MM.1S (cell line): Measurements from ENCODE around the gene ALG14.

ENCODE experiments used
- DNase-seq: peaks from one replicate; pipeline ENCODE4 v3.0.0-alpha.2; 2015
- H2AFZ ChIP-seq: fragments of 300-600 bp; sonication (generic); 2 replicates; pipeline ENCODE4 v1.6.0; 2016; ENCODE audit warnings: antibody characterized with exemption, low read length
- H3F3A ChIP-seq: fragments of 300-600 bp; sonication (generic); 2 replicates; pipeline ENCODE4 v1.6.1; 2016; ENCODE audit warnings: mild to moderate bottlenecking, antibody characterized with exemption, low read length, moderate library complexity, mixed read lengths; ENCODE audit not compliant: insufficient read depth
- H3K27ac ChIP-seq: fragments of 300-600 bp; sonication (generic); 2 replicates; pipeline ENCODE4 v1.5.1; 2016; ENCODE audit warnings: mild to moderate bottlenecking, low read length
- H3K27me3 ChIP-seq: fragments of 300-600 bp; sonication (generic); replicated peaks from 2 replicates; pipeline ENCODE4 v1.6.0; 2016; ENCODE audit warnings: low read length; ENCODE audit not compliant: insufficient read depth
- H3K36me3 ChIP-seq: fragments of 300-600 bp; sonication (generic); replicated peaks from 2 replicates; pipeline ENCODE4 v1.6.1; 2016; ENCODE audit warnings: mild to moderate bottlenecking, low read length, mixed read lengths; ENCODE audit not compliant: insufficient read depth
- H3K4me1 ChIP-seq: fragments of 300-600 bp; sonication (generic); 2 replicates; pipeline ENCODE4 v1.6.1; 2016; ENCODE audit warnings: low read length, mixed read lengths
- H3K4me2 ChIP-seq: fragments of 300-600 bp; sonication (generic); 2 replicates; pipeline ENCODE4 v1.6.0; 2016; ENCODE audit warnings: low read depth, low read length
- H3K4me3 ChIP-seq: fragments of 300-600 bp; sonication (generic); 2 replicates; pipeline ENCODE4 v1.5.1; 2016; ENCODE audit warnings: low read length, mixed read lengths
- H3K79me2 ChIP-seq: fragments of 300-600 bp; sonication (generic); 2 replicates; pipeline ENCODE4 v1.6.1; 2016; ENCODE audit warnings: mixed run types, low read length, mixed read lengths
- H3K9ac ChIP-seq: fragments of 300-600 bp; sonication (generic); 2 replicates; pipeline ENCODE4 v1.6.1; 2016; ENCODE audit warnings: low read length, mixed read lengths
- H3K9me2 ChIP-seq: fragments of 300-600 bp; sonication (generic); replicated peaks from 2 replicates; pipeline ENCODE4 v1.6.1; 2016; ENCODE audit warnings: mild to moderate bottlenecking, low read length, mixed read lengths; ENCODE audit not compliant: insufficient read depth
- H3K9me3 ChIP-seq: fragments of 300-600 bp; sonication (generic); replicated peaks from 2 replicates; pipeline ENCODE4 v1.6.1; 2016; ENCODE audit warnings: mild to moderate bottlenecking, low read length, mixed read lengths; ENCODE audit not compliant: insufficient read depth
- H4K20me1 ChIP-seq: fragments of 300-600 bp; sonication (generic); 2 replicates; pipeline ENCODE4 v1.6.1; 2016; ENCODE audit warnings: mild to moderate bottlenecking, low read length, moderate library complexity, mixed read lengths; ENCODE audit not compliant: insufficient read depth
- CTCF ChIP-seq: fragments of 300-600 bp; sonication (generic); IDR thresholded peaks from 2 replicates; pipeline ENCODE4 v1.5.1; 2016; ENCODE audit warnings: antibody characterized with exemption, low read length, mixed read lengths
- EZH2 ChIP-seq: fragments of 300-600 bp; sonication (generic); optimal IDR thresholded peaks from 2 replicates; pipeline ENCODE3; 2017; ENCODE audit warnings: low read depth, mild to moderate bottlenecking, antibody characterized with exemption, low read length, mixed read lengths
- EZH2phosphoT487 ChIP-seq: fragments of 300-600 bp; sonication (generic); IDR thresholded peaks from 2 replicates; pipeline ENCODE4 v1.6.1; 2018; ENCODE audit warnings: antibody characterized with exemption, low read length

ALG14 gene

GRCh38 chr1:95012389-95012788 is 60.4 kb downstream of the ALG14 start:
- H3K4me1 ChIP-seq: no peaks in the 10 kb centered on the region
- no peaks in the 10 kb centered on the region for H3K27me3 ChIP-seq
- no peak overlapping the region for H3K4me3 ChIP-seq
- H3K36me3 ChIP-seq: no peaks in the 10 kb centered on the region
- DNase-seq: no peak
- H4K20me1 ChIP-seq: no peaks in the 10 kb centered on the region
- no peaks in the 10 kb centered on the region for H3K9me2 ChIP-seq
- no peaks in the 10 kb centered on the region for H3F3A ChIP-seq
- H3K79me2 ChIP-seq: no peaks in the 10 kb centered on the region
- no peaks in the 10 kb centered on the region for H3K9me3 ChIP-seq
- H3K27ac ChIP-seq: no peak overlapping the region
- TF ChIP-seq EZH2phosphoT487: no peak
- TF ChIP-seq EZH2: no peak
- TF ChIP-seq CTCF: no peak
- H3K4me2 ChIP-seq: no peak overlapping the region
- H3K9ac ChIP-seq: no peak overlapping the region
- H2AFZ ChIP-seq: no peak overlapping the region

- H4K20me1 ChIP-seq: no peaks in the 10 kb centered on the region
- H3K4me1 ChIP-seq: no peaks in the 10 kb centered on the region
- H3K27ac ChIP-seq: no peak overlapping the region
- no peaks in the 10 kb centered on the region for H3F3A ChIP-seq
- TF ChIP-seq CTCF: no peak
- no peak for TF ChIP-seq EZH2
- no peak overlapping the region for H3K4me2 ChIP-seq
- H3K36me3 ChIP-seq: no peaks in the 10 kb centered on the region
- no peak overlapping the region for H3K9ac ChIP-seq
- H3K9me2 ChIP-seq: no peaks in the 10 kb centered on the region
- no peak for DNase-seq
- H2AFZ ChIP-seq: no peak overlapping the region
- no peaks in the 10 kb centered on the region for H3K9me3 ChIP-seq
- H3K79me2 ChIP-seq: no peaks in the 10 kb centered on the region
- no peak overlapping the region for H3K4me3 ChIP-seq
- no peaks in the 10 kb centered on the region for H3K27me3 ChIP-seq
These were observed 62.6 kb downstream of the ALG14 start for GRCh38 chr1:95010158-95010557.

DNA sequence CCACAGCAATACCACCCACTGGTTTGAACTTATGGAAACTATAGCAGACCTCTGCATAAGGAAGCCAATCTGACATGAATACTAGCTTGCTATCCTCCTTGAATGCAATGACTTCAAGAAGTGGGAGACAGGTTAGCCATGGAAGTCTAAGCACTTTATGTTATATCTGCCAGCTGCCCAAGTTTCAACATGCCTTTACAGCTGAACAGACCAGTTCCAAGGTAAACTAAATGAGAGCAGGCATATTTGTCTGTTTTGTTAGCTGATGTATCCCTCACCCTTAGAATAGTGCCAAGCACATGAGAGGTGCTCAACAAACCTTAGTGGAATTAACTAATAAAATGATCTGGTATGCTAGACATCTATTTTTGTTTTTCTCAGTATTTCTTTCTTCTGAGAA is 65.1 kb downstream of the ALG14 start:
- TF ChIP-seq EZH2 (no peak), CTCF (no peak), EZH2phosphoT487 (no peak)
- no peaks in the 10 kb centered on the region for H3K9me2 ChIP-seq
- no peaks in the 10 kb centered on the region for H4K20me1 ChIP-seq
- no peaks in the 10 kb centered on the region for H3K4me1 ChIP-seq
- H3K4me3 ChIP-seq: no peak overlapping the region
- no peak overlapping the region for H2AFZ ChIP-seq
- H3K9ac ChIP-seq: no peak overlapping the region
- no peak for DNase-seq
- H3F3A ChIP-seq: no peaks in the 10 kb centered on the region
- H3K79me2 ChIP-seq: no peaks in the 10 kb centered on the region
- H3K27me3 ChIP-seq: no peaks in the 10 kb centered on the region
- H3K27ac ChIP-seq: no peak overlapping the region
- H3K36me3 ChIP-seq: no peaks in the 10 kb centered on the region
- no peak overlapping the region for H3K4me2 ChIP-seq
- no peaks in the 10 kb centered on the region for H3K9me3 ChIP-seq
